Measurements from ENCODE around the gene PTTG1IP. TPM values are rescaled to one million over a fixed set of nuclear protein-coding genes. Genes with fewer than 3 reads are reported as not detected.

The PTTG1IP gene
- total and polyA plus RNA-seq, 2 of the 13 experiments (the other 11 are each of a cell fraction or from before 2014, with no cell fraction given): 161 to 700 TPM

DNA sequence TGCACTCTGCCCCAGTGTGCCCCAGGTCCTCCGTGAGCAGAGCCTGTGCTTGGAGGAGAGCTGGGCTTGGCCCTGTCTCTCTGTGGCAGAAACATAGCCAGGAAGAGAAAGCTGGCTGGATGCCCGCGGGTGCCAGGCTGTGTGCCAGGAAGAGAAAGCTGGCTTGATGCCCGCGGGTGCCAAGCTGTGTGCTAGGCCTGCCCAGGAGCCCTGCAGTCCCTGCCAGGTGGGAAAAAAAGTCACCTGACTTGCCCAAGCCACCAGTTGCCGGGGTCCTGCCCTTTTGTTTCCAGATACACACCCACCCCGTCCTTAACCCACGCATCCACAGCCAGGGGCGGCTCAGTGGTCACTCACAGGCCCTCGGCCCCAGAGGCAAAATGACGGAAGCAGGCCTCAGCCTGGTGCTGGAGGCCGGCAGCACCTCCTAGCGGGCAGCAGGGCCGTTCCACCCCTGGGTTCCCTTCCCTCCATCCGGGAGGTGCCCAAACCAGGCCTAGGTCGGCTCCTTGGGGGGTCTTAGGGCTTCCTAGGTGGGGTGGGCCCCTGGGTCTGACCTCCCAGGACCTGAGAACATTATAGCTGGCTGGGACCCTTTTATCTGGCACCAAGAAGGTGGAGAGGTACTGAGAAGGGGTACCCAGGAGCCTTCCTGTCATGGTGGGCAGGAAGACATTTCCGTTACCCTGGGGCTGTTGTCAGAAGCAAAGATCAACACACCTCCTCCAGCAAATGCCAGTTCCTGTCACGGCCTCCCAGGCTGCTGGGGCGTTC lies 38.1 kb upstream of the PTTG1IP start (continued):
- TF ChIP-seq, protein P1, sequence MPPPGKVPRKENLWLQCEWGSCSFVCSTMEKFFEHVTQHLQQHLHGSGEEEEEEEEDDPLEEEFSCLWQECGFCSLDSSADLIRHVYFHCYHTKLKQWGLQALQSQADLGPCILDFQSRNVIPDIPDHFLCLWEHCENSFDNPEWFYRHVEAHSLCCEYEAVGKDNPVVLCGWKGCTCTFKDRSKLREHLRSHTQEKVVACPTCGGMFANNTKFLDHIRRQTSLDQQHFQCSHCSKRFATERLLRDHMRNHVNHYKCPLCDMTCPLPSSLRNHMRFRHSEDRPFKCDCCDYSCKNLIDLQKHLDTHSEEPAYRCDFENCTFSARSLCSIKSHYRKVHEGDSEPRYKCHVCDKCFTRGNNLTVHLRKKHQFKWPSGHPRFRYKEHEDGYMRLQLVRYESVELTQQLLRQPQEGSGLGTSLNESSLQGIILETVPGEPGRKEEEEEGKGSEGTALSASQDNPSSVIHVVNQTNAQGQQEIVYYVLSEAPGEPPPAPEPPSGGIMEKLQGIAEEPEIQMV (CRISPR knock-in tag; IDR thresholded peaks at IDR 0.05; ENCODE audit: low read depth): 0 out of 2 replicates have a peak, but pooled peaks have one; percentile 57
- TF ChIP-seq AHR (CRISPR knock-in tag; IDR thresholded peaks at IDR 0.05) (no peak), ZFY (CRISPR knock-in tag; IDR thresholded peaks at IDR 0.05) (peak; percentile 86), RORA (CRISPR knock-in tag; IDR thresholded peaks at IDR 0.05) (no peak), ATAD3A (CRISPR knock-in tag; IDR thresholded peaks at IDR 0.05) (no peak), YEATS4 (CRISPR knock-in tag; IDR thresholded peaks at IDR 0.05; ENCODE audit: borderline replicate concordance) (peak; percentile 55; the same call in 1 of the 2 replicates), ZBTB39 (CRISPR knock-in tag; IDR thresholded peaks at IDR 0.05) (peak; percentile 63; the same call in 1 of the 2 replicates), ZNF280D (CRISPR knock-in tag; IDR thresholded peaks at IDR 0.05) (peak; percentile 47; the same call in 1 of the 2 replicates), HNF4G (IDR thresholded peaks at IDR 0.05; ENCODE audit: borderline replicate concordance, low read depth, low read length) (no peak), HNF4G (CRISPR knock-in tag; IDR thresholded peaks at IDR 0.05; ENCODE audit: borderline replicate concordance, low read depth) (peak; percentile 24; the same call in 1 of the 2 replicates), ZNF547 (CRISPR knock-in tag; IDR thresholded peaks at IDR 0.05) (no peak), ATF7 (IDR thresholded peaks at IDR 0.05) (no peak), ATF7 (CRISPR knock-in tag; IDR thresholded peaks at IDR 0.05) (peak; percentile 47; the same call in 1 of the 2 replicates), TGIF2 (CRISPR knock-in tag; IDR thresholded peaks at IDR 0.05) (peak; percentile 18; the same call in 1 of the 2 replicates), ZNF333 (CRISPR knock-in tag; IDR thresholded peaks at IDR 0.05; ENCODE audit: borderline replicate concordance) (0 out of 2 replicates have a peak, but pooled peaks have one; percentile 78), GPBP1L1 (CRISPR knock-in tag; IDR thresholded peaks at IDR 0.05) (no peak), MED13 (CRISPR knock-in tag; IDR thresholded peaks at IDR 0.05) (peak; percentile 41; the same call in 1 of the 2 replicates), MYC (CRISPR knock-in tag; IDR thresholded peaks at IDR 0.05; ENCODE audit: borderline replicate concordance) (peak; percentile 75)
- TF ChIP-seq, protein P2, sequence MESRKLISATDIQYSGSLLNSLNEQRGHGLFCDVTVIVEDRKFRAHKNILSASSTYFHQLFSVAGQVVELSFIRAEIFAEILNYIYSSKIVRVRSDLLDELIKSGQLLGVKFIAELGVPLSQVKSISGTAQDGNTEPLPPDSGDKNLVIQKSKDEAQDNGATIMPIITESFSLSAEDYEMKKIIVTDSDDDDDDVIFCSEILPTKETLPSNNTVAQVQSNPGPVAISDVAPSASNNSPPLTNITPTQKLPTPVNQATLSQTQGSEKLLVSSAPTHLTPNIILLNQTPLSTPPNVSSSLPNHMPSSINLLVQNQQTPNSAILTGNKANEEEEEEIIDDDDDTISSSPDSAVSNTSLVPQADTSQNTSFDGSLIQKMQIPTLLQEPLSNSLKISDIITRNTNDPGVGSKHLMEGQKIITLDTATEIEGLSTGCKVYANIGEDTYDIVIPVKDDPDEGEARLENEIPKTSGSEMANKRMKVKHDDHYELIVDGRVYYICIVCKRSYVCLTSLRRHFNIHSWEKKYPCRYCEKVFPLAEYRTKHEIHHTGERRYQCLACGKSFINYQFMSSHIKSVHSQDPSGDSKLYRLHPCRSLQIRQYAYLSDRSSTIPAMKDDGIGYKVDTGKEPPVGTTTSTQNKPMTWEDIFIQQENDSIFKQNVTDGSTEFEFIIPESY (CRISPR knock-in tag; IDR thresholded peaks at IDR 0.05): peak; percentile 30; the same call in 1 of the 2 replicates

All from HepG2 (cell line).